ENCODE data around the gene NAP1L1. TPM values are rescaled to one million over a fixed set of nuclear protein-coding genes. Genes with fewer than 3 reads are reported as not detected.
A peak's percentile ranks its signal among the peaks of the same experiment; 100 is the strongest.

The NAP1L1 gene
- total RNA-seq, 1 experiment from 2014 or later = 620 TPM

DNA sequence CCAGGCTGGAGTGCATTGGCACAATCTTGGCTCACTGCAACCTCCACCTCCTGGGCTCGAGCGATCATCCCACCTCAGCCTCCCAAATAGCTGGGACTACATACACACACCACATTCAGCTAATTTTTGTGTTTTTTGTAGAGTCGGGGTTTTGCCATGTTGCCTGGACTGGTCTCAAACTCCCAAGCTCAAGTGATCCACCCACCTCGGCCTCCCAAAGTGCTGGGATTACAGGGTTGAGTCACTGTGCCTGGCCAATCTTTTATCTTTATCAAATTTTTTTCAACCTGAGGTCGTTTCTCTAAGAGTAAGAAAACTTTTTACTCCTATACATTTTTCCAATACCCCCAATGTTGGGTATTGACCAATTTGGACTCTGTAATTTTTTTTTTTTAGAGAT, 40.0 kb upstream of the NAP1L1 start:
- ChIA-PET POLR2A (no interaction called here), CTCF (no interaction called here)
- Histone ChIP-seq H3K4me3 (ENCODE audit: low read depth in 2 of 2, low read length in 2 of 2) (no peak overlapping the region), H3K36me3 (ENCODE audit: control insufficient read depth, insufficient read depth, low read length) (no peaks in the 10 kb centered on the region), H3K4me1 (ENCODE audit: control insufficient read depth, insufficient read depth, low read length) (no peaks in the 10 kb centered on the region), H3K27ac (ENCODE audit: low read length) (no peak overlapping the region), H3K9me3 (ENCODE audit: control insufficient read depth, insufficient read depth, low read depth, low read length) (no peaks in the 10 kb centered on the region), H3K27me3 (ENCODE audit: control insufficient read depth, insufficient read depth, low read length) (no peaks in the 10 kb centered on the region)
- in situ Hi-C loops (cut with HindIII; ENCODE audit: low pct_unique_long_range_greater_than_20kb, low sequenced_read_pairs) (no loop called here), intact Hi-C loops (cut with micrococcal nuclease; ENCODE audit: unreplicated experiment) (no loop called here)
- no TSS peak for BruUV-seq (replicated peaks)
- TF ChIP-seq POLR2AphosphoS5 (IDR thresholded peaks at IDR 0.05; ENCODE audit: low read depth, low read length) (no peak), CTCF (IDR thresholded peaks at IDR 0.05) (no peak), TCF7L2 (IDR thresholded peaks at IDR 0.05; ENCODE audit: low read depth, low read length) (no peak), SIN3A (IDR thresholded peaks at IDR 0.05; ENCODE audit: borderline replicate concordance, insufficient read depth, low read depth, low read length) (no peak)
- TF ChIP-seq, protein P1, sequence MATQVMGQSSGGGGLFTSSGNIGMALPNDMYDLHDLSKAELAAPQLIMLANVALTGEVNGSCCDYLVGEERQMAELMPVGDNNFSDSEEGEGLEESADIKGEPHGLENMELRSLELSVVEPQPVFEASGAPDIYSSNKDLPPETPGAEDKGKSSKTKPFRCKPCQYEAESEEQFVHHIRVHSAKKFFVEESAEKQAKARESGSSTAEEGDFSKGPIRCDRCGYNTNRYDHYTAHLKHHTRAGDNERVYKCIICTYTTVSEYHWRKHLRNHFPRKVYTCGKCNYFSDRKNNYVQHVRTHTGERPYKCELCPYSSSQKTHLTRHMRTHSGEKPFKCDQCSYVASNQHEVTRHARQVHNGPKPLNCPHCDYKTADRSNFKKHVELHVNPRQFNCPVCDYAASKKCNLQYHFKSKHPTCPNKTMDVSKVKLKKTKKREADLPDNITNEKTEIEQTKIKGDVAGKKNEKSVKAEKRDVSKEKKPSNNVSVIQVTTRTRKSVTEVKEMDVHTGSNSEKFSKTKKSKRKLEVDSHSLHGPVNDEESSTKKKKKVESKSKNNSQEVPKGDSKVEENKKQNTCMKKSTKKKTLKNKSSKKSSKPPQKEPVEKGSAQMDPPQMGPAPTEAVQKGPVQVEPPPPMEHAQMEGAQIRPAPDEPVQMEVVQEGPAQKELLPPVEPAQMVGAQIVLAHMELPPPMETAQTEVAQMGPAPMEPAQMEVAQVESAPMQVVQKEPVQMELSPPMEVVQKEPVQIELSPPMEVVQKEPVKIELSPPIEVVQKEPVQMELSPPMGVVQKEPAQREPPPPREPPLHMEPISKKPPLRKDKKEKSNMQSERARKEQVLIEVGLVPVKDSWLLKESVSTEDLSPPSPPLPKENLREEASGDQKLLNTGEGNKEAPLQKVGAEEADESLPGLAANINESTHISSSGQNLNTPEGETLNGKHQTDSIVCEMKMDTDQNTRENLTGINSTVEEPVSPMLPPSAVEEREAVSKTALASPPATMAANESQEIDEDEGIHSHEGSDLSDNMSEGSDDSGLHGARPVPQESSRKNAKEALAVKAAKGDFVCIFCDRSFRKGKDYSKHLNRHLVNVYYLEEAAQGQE (IDR thresholded peaks at IDR 0.05; ENCODE audit: insufficient read depth in 1 of 2, low read depth in 2 of 2, low read length in 1 of 2) = no peak
- DNase-seq (ENCODE audit: low read depth, low spot score) = no peak
- ATAC-seq = no peak

DNA sequence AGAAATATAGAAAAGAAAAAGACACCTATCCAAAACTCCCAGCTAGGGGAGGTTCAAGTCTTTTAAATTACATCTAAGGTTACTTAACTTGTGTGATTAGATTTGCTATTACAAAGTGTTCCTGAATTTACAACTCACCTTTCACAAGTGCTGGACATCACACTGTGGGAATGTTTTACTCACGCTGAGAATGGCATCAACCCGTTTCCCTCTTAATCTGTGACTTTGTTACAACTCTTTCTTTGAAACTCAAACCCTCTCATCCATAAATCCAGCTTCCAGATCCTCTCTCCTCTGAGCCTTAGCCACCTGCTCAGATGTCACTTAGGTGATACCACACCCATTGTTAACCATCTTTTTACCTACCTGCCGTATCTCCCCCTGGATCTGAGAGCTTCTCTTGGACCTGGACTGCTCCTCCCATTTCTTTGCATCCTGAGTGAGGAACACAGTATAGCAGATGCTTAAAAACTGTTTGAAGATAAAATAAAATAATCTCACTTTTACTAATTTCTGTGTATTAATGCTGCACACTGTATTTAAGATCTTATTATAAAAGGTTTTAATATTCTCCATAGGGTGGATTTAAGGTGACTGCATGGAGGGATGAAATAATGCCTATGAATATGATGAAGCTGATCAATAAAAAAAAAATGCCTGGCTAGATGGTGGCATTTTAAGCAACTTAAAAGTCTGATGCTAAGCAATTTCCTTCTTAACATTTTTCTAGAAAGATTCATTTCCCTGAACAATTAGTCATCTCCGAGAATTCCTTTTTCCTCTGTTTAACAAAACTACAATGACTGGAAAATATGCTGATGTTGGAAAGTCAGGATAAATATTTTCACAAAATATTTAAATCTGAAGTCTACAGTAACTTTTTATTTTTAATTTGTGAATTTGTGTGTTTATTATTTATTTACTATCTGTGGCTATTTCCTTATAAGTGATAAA, 39.1 kb upstream of the NAP1L1 start:
- no peaks in the 10 kb centered on the region for H3K9me3 ChIP-seq (ENCODE audit: control insufficient read depth, insufficient read depth, low read depth, low read length)
- no peaks in the 10 kb centered on the region for H3K36me3 ChIP-seq (ENCODE audit: control insufficient read depth, insufficient read depth, low read length)
- intact Hi-C loops (cut with micrococcal nuclease; ENCODE audit: unreplicated experiment) (no loop called here), in situ Hi-C loops (cut with HindIII; ENCODE audit: low pct_unique_long_range_greater_than_20kb, low sequenced_read_pairs) (no loop called here)
- no peaks in the 10 kb centered on the region for H3K27me3 ChIP-seq (ENCODE audit: control insufficient read depth, insufficient read depth, low read length)
- ATAC-seq (0 out of 2 replicates have a peak, but pooled peaks have one; percentile 42), DNase-seq (ENCODE audit: low read depth, low spot score) (no peak)
- ChIA-PET POLR2A (no interaction called here), CTCF (no interaction called here)
- no TSS peak for BruUV-seq (replicated peaks)
- H3K4me1 ChIP-seq (ENCODE audit: control insufficient read depth, insufficient read depth, low read length) = no peaks in the 10 kb centered on the region
- TF ChIP-seq POLR2AphosphoS5 (IDR thresholded peaks at IDR 0.05; ENCODE audit: low read depth, low read length) (no peak), CTCF (IDR thresholded peaks at IDR 0.05) (no peak), TCF7L2 (IDR thresholded peaks at IDR 0.05; ENCODE audit: low read depth, low read length) (no peak), SIN3A (IDR thresholded peaks at IDR 0.05; ENCODE audit: borderline replicate concordance, insufficient read depth, low read depth, low read length) (no peak)
- TF ChIP-seq, protein P1 (IDR thresholded peaks at IDR 0.05; ENCODE audit: insufficient read depth in 1 of 2, low read depth in 2 of 2, low read length in 1 of 2) = no peak
- H3K4me3 ChIP-seq (ENCODE audit: low read depth in 2 of 2, low read length in 2 of 2) = no peak overlapping the region
- H3K27ac ChIP-seq (ENCODE audit: low read length) = no peak overlapping the region

Data from Panc1 (cell line).